SU-DHL-6 (cell line): ENCODE measurements around the gene FAT1.

Experiments
- CTCF ChIP-seq: fragments of 200-600 bp; sonication (generic); IDR thresholded peaks from one replicate; pipeline ENCODE4 v1.5.1; 2017; ENCODE audit warnings: antibody characterized with exemption, mild to moderate bottlenecking, low read length, moderate library complexity; ENCODE audit not compliant: insufficient read depth, poor library complexity, severe bottlenecking
- EZH2phosphoT487 ChIP-seq: fragments of 200-600 bp; sonication (generic), shearing (Covaris generic); conservative IDR thresholded peaks from 2 replicates; pipeline ENCODE4 v1.6.1; 2018; ENCODE audit warnings: mild to moderate bottlenecking, antibody characterized with exemption, low read length, moderate library complexity, mixed read lengths

GRCh38 chr4:186633844-186634243 is 89.8 kb downstream of the FAT1 start:
- TF ChIP-seq CTCF (no peak), EZH2phosphoT487 (no peak)
